HTERT RPE-1 (cell line): ENCODE measurements around the gene INVS.
"Not testable (repeated sequence)": the region's sequence is repeated elsewhere in the genome, so short reads cannot be mapped to it uniquely, and the experiment has no call there.

Source experiments
- in situ Hi-C: fragments of 300-500 bp; cut with MboI; formaldehyde crosslinking; loops from 4 replicates; pipeline ENCODE4 v1.14.3; 2020; ENCODE audit warnings: low sequenced_read_pairs

INVS gene

DNA sequence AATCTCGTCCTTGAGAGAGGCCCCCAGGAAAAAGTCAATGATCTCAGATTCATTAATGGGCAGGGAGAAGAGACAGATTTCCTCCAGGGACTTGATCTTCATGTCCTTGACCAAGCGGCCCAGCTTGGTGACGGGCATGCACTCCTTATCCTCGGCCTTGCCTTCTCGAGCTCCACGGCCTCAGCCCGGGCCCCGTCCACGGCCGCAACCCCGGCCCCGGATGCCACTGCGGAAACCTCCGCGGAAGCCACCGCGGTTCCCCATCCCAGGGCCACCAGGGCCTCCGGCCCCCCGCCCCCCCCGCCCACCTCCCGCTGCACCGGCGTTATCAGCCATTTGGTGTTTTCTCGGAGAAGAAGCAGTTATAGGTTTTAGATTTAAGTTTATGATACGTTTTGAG, 18.3 kb downstream of the INVS start:
- in situ Hi-C loops: no loop called here

DNA sequence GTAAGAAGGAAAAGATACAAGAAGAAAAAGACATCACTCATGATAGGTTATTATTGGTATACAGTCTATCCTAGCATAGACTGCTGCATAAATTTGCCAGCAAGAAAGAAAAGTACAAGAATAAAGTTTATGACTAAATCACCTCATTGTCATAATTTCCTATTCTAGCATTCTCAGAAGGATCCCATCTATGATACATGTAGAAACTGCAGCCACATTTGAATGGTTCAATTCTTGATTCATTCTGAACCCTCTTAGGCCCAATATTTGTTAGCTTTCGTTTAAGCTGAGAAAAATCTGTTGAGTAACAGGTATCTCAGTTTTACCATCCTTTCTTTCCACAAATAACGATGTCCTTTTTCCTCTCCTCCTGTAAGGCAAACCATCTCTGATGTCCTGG, 21.2 kb downstream of the INVS start:
- in situ Hi-C loops: no loop called here

DNA sequence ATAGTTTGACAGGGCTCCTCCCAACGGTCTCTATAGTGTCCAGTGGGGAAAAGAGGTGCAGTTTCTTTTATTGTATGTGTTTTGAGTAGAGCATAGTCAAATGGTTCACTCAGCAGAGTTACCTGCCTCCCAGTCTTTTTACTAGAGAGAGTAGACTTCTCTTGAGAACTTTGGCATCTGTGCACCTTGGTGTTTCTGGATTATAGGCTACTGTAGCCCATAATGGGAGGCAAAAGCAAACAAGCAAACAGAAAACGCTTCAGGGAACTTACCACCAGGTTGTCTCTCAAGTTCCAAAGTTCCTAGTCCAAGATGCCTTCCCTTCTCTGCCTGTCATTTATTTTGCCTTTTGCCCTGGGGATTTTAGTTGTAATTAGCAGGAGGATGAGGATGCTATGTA, 26.2 kb downstream of the INVS start:
- in situ Hi-C loops: no loop called here

DNA sequence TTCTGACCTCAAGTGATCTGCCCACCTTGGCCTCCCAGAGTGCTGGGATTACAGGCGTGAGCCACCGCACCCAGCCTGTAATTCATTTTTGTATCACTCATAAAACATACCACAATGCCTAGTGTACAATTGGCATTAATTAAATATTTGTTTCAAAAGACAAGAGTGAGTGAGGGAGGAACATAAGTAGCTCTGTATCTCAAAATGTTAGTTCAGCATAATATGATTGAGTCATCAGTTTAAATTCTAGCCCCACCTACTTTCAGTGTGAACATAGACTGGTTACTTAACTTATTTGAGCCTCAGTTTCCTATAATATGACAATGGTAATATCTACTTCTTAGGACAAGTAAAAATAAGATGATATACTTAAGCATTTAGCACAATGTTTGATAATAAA, 26.9 kb downstream of the INVS start:
- in situ Hi-C loops: no loop called here

DNA sequence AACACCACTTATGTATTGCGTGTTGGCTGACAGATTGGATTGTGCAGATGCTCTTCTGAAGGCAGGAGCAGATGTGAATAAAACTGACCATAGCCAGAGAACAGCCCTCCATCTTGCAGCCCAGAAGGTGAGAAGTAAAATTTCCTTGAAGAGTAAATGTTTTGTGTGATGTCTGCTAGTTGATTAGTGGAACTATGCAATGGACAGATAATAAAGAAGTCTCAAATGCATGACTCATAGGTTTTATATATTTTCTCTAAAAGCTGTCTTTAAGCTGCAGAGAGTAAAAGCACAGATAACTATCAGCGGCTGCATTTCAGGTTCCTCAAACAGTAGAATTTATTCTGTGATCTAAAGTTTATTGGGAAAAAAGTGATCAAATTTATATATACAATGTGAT, 27.4 kb downstream of the INVS start:
- in situ Hi-C loops: no loop called here

DNA sequence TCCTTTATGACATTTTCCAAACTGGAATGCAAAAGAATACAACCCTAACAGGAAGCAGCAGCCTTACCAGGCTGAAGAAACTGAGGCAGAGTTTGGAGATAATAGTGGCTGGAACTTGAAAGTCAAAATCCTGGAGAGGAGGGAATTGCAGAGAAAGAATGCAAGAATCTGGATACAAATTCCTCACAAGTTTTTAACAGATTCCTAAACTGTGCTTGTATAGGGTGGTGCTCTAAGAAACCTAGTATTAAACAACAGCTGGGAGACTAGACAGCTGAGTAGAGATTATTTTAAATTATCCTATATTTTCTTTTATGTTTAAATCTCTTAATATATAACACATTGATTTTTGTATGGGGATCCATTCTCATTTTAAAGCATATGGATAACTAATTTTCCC, 30.7 kb downstream of the INVS start:
- in situ Hi-C loops: no loop called here

DNA sequence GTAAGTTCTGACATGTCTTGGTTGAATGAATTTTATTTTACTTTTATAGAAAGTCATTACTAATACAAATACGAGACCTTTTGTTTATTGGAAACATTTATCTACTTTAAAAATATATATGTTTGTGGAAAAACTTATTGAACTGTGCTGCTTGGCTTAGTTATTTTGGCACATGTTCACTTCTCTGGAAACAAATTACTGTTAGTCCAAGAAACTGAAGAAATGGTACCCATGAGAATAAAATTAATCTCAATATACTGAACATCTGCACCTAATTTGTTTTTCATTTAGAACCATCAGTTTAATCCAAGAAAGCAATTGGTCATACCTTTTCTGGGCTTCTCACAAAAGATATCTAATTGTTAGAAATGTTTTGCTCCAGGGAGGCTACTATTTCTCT, 32.2 kb downstream of the INVS start:
- in situ Hi-C loops: no loop called here

DNA sequence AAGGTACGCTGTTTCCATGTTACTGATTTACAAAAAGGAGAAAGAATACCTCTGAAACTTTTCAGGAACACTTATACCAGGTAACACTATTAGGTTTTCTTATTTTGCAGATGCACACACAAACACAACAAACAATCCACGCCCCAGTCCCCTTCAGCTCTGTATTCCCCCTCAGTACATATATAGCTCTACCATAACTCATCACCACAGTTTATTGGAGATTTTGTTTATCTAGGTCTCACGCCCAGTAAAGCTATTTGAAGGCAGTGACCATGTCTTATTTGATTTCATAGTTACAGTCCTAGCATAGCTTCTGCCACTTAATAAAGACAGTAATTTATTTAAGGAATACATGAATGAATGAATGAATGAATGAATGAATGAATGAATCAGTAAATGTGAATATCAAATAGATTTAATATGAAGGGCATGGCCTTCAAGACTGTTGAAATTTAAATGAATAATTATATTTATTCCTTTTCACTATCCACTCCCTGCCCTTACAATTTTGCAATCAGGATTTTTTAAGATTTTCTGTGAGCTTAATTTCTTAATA, 32.9 kb downstream of the INVS start:
- in situ Hi-C loops: no loop called here

DNA sequence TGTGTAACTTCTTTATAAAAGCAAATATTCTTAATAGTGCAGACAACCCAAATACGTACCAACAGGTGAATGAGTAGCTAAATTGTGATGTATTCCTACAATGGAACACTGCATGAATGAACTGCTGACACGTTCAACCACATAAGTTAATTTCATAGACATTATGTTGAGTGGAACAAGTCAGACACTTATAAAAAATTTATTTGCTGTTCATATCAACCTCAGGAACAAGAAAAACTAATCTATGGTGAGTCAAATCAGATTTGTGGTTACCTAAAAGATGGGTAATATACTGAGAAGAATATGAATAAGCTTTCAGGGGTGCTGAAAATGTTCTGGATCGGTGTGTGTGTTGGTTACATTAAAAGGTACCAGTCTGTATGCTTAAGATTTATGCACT, 35.7 kb downstream of the INVS start:
- in situ Hi-C loops: no loop called here

DNA sequence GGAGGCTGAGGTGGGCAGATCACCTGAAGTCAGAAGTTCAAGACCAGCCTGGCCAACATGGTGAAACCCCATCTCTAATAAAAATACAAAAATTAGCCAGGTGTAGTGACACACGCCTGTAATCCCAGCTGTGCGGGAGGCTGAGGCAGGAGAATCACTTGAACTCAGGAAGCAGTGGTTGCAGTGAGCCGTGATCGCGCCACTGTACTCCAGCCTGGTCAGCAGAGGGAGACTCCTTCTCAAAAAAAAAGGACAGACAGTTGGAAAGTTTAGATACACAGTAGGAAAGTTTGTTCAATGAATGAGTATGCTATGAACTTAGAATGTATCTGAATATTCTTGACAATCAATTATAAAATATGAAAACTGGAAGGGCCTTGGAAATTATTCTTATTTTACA, 37.8 kb downstream of the INVS start:
- in situ Hi-C loops: not testable (repeated sequence)

DNA sequence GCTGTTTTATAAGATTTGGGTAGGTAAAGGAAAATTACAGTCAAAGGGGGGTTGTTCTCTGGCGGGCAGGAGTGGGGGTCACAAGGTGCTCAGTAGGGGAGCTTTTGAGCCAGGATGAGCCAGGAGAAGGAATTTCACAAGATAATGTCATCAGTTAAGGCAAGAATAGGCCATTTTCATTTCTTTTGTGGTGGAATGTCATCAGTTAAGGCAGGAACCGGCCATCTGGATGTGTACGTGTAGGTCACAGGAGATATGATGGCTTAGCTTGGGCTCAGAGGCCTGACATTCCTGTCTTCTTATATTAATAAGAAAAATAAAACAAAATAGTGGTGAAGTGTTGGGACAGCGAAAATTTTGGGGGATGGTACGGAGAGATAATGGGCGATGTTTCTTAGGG, 41.3 kb downstream of the INVS start:
- in situ Hi-C loops: not testable (repeated sequence)

DNA sequence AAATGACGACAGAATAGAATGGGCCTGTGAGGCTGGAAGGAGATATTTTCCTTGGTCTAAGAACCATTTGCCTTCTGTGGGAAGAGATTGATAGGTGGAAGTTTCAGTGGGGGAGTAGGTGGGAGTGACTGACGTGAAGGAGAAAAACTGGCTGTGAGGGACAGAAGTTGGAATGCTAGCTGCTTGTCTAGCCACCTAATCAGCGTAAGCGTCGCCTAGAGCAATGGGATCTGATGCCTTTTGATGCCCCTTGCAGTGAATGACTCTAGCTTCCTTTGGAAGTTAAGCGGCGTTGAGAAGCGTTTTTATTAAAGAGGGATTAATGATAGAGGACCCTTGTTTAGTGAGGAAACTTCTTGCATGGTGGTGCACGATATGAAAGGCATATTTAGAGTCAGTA, 42.8 kb downstream of the INVS start:
- in situ Hi-C loops: not testable (repeated sequence)

DNA sequence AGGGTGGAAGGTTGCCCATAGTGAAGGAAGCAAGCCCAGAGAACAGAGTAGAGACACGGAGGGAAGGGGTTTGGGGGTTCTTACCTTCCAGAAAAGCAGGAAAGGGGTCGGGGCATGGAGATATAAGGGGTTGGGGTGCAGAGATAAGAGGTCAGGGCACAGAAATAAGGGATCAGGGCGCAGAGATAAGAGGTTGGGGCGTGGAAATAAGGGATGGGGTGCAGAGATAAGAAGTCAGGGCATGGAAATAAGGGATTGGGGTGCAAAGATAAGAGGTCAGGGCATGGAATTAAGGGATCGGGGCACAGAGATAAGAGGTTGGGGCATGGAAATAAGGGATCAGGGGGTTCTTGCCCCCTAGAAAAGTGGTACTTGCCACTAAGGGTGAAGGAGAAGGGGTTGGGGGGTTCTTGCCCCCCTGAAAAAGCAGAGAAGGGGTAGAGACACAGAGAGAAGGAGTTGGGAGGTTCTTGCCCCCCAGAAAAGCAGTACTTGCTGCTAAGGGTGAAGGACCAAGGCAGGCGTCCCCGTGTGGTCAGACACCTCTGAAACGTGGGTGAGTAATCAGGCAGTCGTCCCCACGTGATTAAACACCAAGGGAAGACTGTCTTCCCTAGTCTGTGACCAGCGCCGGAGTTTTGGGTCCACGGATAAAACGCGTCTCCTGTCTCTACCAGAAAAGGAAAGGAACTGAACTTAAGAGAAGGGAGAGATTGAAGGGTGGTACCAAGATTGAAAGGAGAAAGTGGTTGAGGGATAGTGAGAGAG, 46.3 kb downstream of the INVS start:
- in situ Hi-C loops: not testable (repeated sequence)

DNA sequence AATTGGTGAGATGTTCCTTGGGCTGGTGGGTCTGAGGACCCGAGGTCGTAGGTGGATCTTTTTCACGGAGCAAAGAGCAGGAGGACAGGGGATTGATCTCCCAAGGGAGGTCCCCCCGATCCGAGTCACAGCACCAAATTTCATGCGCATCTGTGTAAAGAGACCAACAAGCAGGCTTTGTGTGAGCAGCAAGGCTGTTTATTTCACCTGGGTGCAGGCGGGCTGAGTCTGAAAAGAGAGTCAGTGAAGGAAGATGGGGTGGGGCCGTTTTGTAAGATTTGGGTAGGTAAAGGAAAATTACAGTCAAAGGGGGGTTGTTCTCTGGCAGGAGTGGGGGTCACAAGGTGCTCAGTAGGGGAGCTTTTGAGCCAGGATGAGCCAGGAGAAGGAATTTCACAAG, 46.9 kb downstream of the INVS start:
- in situ Hi-C loops: not testable (repeated sequence)

DNA sequence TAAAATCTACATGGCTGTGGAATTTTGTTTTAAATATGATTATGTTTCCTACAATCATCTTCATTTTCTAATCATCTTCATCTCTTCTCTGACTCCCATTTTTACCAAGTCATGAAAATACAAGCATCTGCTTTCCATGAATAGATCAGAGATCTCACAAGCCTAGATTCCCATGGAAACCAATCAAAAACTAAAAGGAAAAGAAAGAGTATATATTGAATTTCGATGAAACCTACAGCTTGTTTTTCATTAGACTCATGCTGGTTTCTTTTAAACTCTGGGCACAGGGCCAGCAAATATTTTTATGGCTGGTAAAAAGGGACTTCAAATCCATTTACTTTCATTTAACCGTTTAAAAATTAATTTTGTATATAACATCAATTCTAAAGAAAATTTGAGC, 51.2 kb downstream of the INVS start:
- in situ Hi-C loops: no loop called here

DNA sequence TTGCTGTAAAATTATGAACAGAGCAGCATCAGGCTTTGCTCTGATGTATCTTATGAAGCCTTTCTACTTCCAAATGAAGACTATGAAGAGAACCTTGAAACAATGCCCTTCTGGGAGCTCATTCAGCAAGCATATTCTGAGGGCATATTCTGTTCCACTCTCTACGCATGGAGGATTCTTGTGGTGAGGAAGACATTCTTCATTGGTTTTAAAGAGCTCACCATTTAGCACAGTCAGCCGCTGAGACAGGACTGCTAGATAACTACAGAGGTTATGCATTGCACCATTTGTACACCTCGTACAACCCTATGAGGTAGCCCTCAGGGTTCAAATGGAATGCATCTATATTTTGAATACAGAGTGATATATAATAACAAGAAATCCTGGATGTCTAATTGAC, 61.0 kb downstream of the INVS start:
- in situ Hi-C loops: no loop called here

DNA sequence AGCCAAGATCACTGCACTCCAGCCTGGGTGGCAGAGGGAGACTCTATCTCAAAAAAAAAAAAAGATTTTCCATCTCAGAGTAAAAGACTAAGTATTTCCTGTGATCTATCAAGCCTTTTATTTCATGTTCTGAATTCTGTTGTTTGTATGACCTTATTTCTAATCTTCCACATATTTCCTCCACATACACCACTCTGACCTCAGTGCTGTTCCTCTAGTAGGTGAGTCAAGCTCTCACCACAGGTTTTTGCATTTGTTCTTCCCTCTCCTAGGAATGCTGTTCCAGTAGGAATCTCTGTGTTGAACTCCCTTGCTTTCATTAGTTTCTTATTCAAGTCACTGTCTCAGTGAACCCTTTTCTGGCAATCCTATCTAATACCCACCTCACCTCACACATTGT, 68.1 kb downstream of the INVS start:
- in situ Hi-C loops: no loop called here

DNA sequence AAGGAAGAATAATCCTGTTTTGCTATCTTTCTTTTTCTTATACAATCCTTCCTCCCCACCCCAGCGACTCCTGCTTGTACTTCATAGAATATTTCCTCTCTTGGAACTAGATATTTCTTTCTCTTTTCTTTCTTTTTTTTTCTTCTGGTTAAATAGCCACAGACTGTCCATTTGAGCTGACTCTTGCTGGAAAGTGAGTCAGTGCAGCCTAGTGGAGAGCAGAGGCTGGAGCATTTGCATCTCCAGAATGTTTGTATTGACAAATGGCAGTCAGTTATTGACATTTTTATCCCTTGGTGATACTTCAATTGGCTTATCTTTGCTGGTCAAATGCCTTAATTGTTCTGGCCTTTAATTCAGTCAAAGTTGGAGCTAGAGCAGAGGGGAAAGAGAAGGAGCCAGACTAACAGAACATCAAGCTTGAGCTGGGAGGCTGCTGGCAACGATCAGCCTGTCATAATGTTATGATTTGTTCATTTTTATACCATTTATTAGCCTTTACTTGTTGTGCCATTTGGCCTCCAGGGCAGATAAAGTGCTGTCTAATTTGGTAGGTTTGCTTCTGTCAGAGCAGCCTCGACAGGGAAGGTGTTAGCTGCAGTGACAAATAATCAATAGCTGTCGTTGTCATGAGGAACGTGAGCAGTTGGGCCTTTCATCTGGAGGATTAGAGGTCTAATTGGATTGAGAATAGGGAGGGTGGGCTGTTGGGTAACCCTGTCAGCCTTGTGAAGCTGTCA, 69.0 kb downstream of the INVS start:
- in situ Hi-C loops: no loop called here

DNA sequence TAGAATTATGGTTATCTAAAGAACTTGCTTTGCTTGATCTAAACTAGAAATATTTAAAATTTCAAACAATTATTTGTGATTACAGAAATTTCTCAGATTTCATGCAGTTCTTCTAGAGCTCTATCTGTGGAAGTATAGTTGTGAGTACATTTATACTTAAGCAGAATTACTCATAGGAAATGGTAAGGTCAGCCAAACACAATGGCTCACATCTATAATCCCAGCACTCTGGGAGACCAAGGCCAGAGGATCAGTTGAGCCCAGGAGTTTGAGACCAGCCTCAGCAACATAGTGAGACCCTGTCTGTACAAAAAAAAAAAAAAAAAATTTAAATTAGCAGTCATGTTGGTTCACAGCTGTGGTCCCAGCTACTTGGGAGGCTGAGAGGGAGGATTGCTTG, 71.0 kb downstream of the INVS start:
- in situ Hi-C loops: no loop called here

DNA sequence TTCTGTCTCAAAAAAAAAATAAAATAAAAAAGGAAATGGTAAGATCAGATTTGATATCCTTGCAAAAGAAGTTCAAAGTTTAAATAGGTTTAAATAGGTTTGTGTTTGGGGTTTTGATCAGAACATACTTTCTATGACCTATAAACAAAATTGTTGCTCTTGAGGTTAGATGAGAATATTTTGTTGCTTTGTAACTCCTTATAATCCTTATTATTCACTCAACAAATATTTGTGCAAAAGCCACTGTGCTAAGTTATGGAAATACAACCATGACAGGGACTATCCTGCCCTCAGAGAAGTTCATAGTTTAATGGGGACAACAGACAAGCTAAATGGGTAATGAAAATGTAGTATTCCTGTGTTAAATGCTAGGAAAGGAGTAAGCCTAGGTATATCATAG, 71.5 kb downstream of the INVS start:
- in situ Hi-C loops: no loop called here

DNA sequence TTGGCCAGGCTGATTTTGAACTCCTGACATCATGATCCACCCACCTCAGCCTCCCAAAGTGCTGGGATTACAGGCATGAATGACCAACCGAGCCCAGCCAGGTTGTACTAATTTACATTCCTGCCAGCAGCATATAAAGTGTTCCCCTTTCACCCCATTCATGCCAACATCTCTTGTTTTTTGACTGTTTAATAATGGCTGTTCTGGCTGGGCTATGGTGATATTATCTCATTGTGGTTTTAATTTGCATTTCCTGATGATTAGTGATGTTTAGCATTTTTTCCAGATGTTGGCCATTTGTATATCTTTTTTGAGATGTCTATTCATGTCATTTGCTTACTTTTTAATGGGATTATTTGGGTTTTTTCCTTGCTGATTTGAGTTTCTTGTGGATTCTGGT, 87.3 kb downstream of the INVS start:
- in situ Hi-C loops: no loop called here

DNA sequence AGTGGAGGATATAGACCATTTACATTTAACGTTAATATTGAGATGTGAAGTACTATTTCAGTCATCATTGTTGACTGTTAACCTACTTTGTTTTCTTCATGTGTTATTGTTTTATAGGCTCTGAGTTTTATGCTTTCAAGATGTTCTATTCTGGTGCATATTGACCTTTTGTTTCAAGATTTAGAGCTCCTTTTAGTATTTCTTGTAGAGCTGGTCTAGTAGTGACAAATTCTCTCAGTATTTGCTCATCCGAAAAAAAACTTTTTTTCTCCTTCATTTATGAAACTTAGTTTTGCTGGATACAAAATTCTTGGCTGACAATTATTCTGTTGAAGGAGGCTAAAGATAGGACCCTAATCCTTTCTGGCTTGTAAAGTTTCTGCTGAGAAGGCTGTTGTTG, 91.3 kb downstream of the INVS start:
- in situ Hi-C loops: no loop called here
